Measurements from ENCODE around the gene DENND6B.

DENND6B gene

GRCh38 chr22:50346470-50346869 is 19.7 kb upstream of the DENND6B start:
- ATAC-seq = no peak
- no peak for TF ChIP-seq ESRRG (CRISPR knock-in tag; IDR thresholded peaks at IDR 0.05)
- TF ChIP-seq SNAI2 (CRISPR knock-in tag; IDR thresholded peaks at IDR 0.05) = no peak
- TF ChIP-seq ZNF8 (CRISPR knock-in tag; IDR thresholded peaks at IDR 0.05) = no peak
- TF ChIP-seq TCF4 (CRISPR knock-in tag; IDR thresholded peaks at IDR 0.05; ENCODE audit: borderline replicate concordance) = no peak
- no peak for TF ChIP-seq TOX (CRISPR knock-in tag; IDR thresholded peaks at IDR 0.05; ENCODE audit: borderline replicate concordance)
- no peak for TF ChIP-seq CSRNP3 (CRISPR knock-in tag; IDR thresholded peaks at IDR 0.05)
- no peak for TF ChIP-seq BACH2 (CRISPR knock-in tag; IDR thresholded peaks at IDR 0.05; ENCODE audit: borderline replicate concordance)
- no peak for TF ChIP-seq ZC3H10 (CRISPR knock-in tag; IDR thresholded peaks at IDR 0.05)
- TF ChIP-seq ZFP30 (CRISPR knock-in tag; IDR thresholded peaks at IDR 0.05) = no peak
- TF ChIP-seq TSHZ2 (CRISPR knock-in tag; IDR thresholded peaks at IDR 0.05) = no peak
- no peak for TF ChIP-seq CREB5 (CRISPR knock-in tag; IDR thresholded peaks at IDR 0.05; ENCODE audit: low read depth)
- TF ChIP-seq ZFP3 (CRISPR knock-in tag; IDR thresholded peaks at IDR 0.05) = no peak
- no peak for TF ChIP-seq POU6F1 (CRISPR knock-in tag; IDR thresholded peaks at IDR 0.05; ENCODE audit: borderline replicate concordance, low read depth)
- no peak for TF ChIP-seq CSDC2 (CRISPR knock-in tag; IDR thresholded peaks at IDR 0.05)
- TF ChIP-seq PPARA (CRISPR knock-in tag; IDR thresholded peaks at IDR 0.05; ENCODE audit: borderline replicate concordance) = no peak
- TF ChIP-seq ZNF70 (CRISPR knock-in tag; IDR thresholded peaks at IDR 0.05) = no peak
- no peak for TF ChIP-seq GLIS3 (CRISPR knock-in tag; IDR thresholded peaks at IDR 0.05)
- TF ChIP-seq PATZ1 (CRISPR knock-in tag; IDR thresholded peaks at IDR 0.05; ENCODE audit: borderline replicate concordance) = no peak

GRCh38 chr22:50343541-50343935 is 16.7 kb upstream of the DENND6B start:
- TF ChIP-seq CREB5 (CRISPR knock-in tag; IDR thresholded peaks at IDR 0.05; ENCODE audit: low read depth) = no peak
- no peak for TF ChIP-seq ZC3H10 (CRISPR knock-in tag; IDR thresholded peaks at IDR 0.05)
- no peak for TF ChIP-seq ARNTL (CRISPR knock-in tag; IDR thresholded peaks at IDR 0.05; ENCODE audit: borderline replicate concordance, low read depth)
- no peak for TF ChIP-seq ESRRG (CRISPR knock-in tag; IDR thresholded peaks at IDR 0.05)
- no peak for TF ChIP-seq PPARA (CRISPR knock-in tag; IDR thresholded peaks at IDR 0.05; ENCODE audit: borderline replicate concordance)
- no peak for TF ChIP-seq TCF4 (CRISPR knock-in tag; IDR thresholded peaks at IDR 0.05; ENCODE audit: borderline replicate concordance)
- no peak for TF ChIP-seq ISL1 (CRISPR knock-in tag; IDR thresholded peaks at IDR 0.05)
- no peak for TF ChIP-seq ZNF565 (CRISPR knock-in tag; conservative IDR thresholded peaks at IDR 0.05; ENCODE audit: low read depth)
- no peak for TF ChIP-seq RARB (CRISPR knock-in tag; IDR thresholded peaks at IDR 0.05)
- no peak for TF ChIP-seq SNAI2 (CRISPR knock-in tag; IDR thresholded peaks at IDR 0.05)
- no peak for TF ChIP-seq CSDC2 (CRISPR knock-in tag; IDR thresholded peaks at IDR 0.05)
- no peak for TF ChIP-seq ZFP3 (CRISPR knock-in tag; IDR thresholded peaks at IDR 0.05)
- TF ChIP-seq BACH2 (CRISPR knock-in tag; IDR thresholded peaks at IDR 0.05; ENCODE audit: borderline replicate concordance) = no peak
- no peak for ATAC-seq
